ENCODE results near the gene RNF2. TPM values are rescaled to one million over a fixed set of nuclear protein-coding genes. Genes with fewer than 3 reads are reported as not detected.
"Not testable (repeated sequence)": the region's sequence is repeated elsewhere in the genome, so short reads cannot be mapped to it uniquely, and the experiment has no call there.

The RNF2 gene
- total RNA-seq, 4 donors from 2014 or later, result 11.3 to 18.6 (median 16.2) TPM

- Histone ChIP-seq H3K9me3 (no peaks in the 10 kb centered on the region), H3K27ac (no peak overlapping the region), H3K4me1 (peaks cover 16% of the 10 kb centered on the region), H3K27me3 (no peaks in the 10 kb centered on the region), H3K36me3 (no peaks in the 10 kb centered on the region), H3K4me3 (no peak overlapping the region)
- 78% methylated on average over 1 of the region's 1 CpG for WGBS
- no peak for TF ChIP-seq POLR2AphosphoS5 (IDR thresholded peaks at IDR 0.05)
- no peak for TF ChIP-seq EP300 (IDR thresholded peaks at IDR 0.05)
- no peak for TF ChIP-seq POLR2A (IDR thresholded peaks at IDR 0.05)
- TF ChIP-seq CTCF (IDR thresholded peaks at IDR 0.05), result no peak
- no peak for DNase-seq (ENCODE audit: low spot score in 2 of 2)
Observed at GRCh38 chr1:185062710-185063370, 17.5 kb downstream of the RNF2 start.

GRCh38 chr1:185063719-185064118 is 18.4 kb downstream of the RNF2 start:
- no peaks in the 10 kb centered on the region for H3K27me3 ChIP-seq
- no peak for TF ChIP-seq POLR2A (IDR thresholded peaks at IDR 0.05)
- no peak for TF ChIP-seq POLR2AphosphoS5 (IDR thresholded peaks at IDR 0.05)
- no peak for TF ChIP-seq CTCF (IDR thresholded peaks at IDR 0.05)
- no peak for TF ChIP-seq EP300 (IDR thresholded peaks at IDR 0.05)
- no peak overlapping the region for H3K27ac ChIP-seq
- 99% methylated on average over 2 of the region's 2 CpGs for WGBS
- no peaks in the 10 kb centered on the region for H3K9me3 ChIP-seq
- no peak for DNase-seq (ENCODE audit: low spot score in 2 of 2)
- H3K36me3 ChIP-seq, result no peaks in the 10 kb centered on the region
- H3K4me1 ChIP-seq, result peaks cover 23% of the 10 kb centered on the region
- H3K4me3 ChIP-seq, result no peak overlapping the region

GRCh38 chr1:185065006-185065405 is 19.6 kb downstream of the RNF2 start:
- H3K9me3 ChIP-seq, result not testable (repeated sequence)

GRCh38 chr1:185066181-185066580 is 20.8 kb downstream of the RNF2 start:
- no peaks in the 10 kb centered on the region for H3K9me3 ChIP-seq
- WGBS, result 89% methylated on average over 2 of the region's 2 CpGs
- H3K27ac ChIP-seq, result no peak overlapping the region
- peaks cover 12% of the 10 kb centered on the region for H3K4me1 ChIP-seq
- TF ChIP-seq POLR2A (IDR thresholded peaks at IDR 0.05), result no peak
- TF ChIP-seq CTCF (IDR thresholded peaks at IDR 0.05), result no peak
- TF ChIP-seq POLR2AphosphoS5 (IDR thresholded peaks at IDR 0.05), result no peak
- TF ChIP-seq EP300 (IDR thresholded peaks at IDR 0.05), result no peak
- H3K36me3 ChIP-seq, result no peaks in the 10 kb centered on the region
- no peaks in the 10 kb centered on the region for H3K27me3 ChIP-seq
- no peak overlapping the region for H3K4me3 ChIP-seq
- no peak for DNase-seq (ENCODE audit: low spot score in 2 of 2)

More at GRCh38 chr1:185065006-185065405, 19.6 kb downstream of the RNF2 start:
- not testable (repeated sequence) for H3K27ac ChIP-seq; H3K36me3 ChIP-seq; H3K4me3 ChIP-seq; DNase-seq (ENCODE audit: low spot score in 2 of 2); H3K27me3 ChIP-seq
- WGBS, result 93% methylated on average over 3 of the region's 3 CpGs
- H3K4me1 ChIP-seq, result peaks cover 12% of the 10 kb centered on the region

GRCh38 chr1:185068341-185068740 is 23.0 kb downstream of the RNF2 start:
- Histone ChIP-seq H3K4me3 (no peak overlapping the region), H3K4me1 (peaks cover 7% of the 10 kb centered on the region), H3K36me3 (no peaks in the 10 kb centered on the region), H3K27ac (no peak overlapping the region), H3K9me3 (no peaks in the 10 kb centered on the region), H3K27me3 (no peaks in the 10 kb centered on the region)
- no peak for DNase-seq (ENCODE audit: low spot score in 2 of 2)
- no peak for TF ChIP-seq EP300 (IDR thresholded peaks at IDR 0.05)

- WGBS, result 99% methylated on average over 4 of the region's 4 CpGs
- no peak for DNase-seq (ENCODE audit: low spot score in 2 of 2)
- no peak overlapping the region for H3K4me3 ChIP-seq
- H3K4me1 ChIP-seq, result peaks cover 7% of the 10 kb centered on the region
- no peaks in the 10 kb centered on the region for H3K27me3 ChIP-seq
- H3K9me3 ChIP-seq, result no peaks in the 10 kb centered on the region
- H3K36me3 ChIP-seq, result no peaks in the 10 kb centered on the region
- no peak overlapping the region for H3K27ac ChIP-seq
- TF ChIP-seq POLR2AphosphoS5 (IDR thresholded peaks at IDR 0.05) (no peak), POLR2A (IDR thresholded peaks at IDR 0.05) (no peak), EP300 (IDR thresholded peaks at IDR 0.05) (no peak), CTCF (IDR thresholded peaks at IDR 0.05) (no peak)
Observed at GRCh38 chr1:185069202-185069772, 23.9 kb downstream of the RNF2 start.

Measured in suprapubic skin (tissue), 4 donors.